CD4-positive, alpha-beta T cell treated with Interleukin-12 subunit alpha and Interleukin-12 subunit beta, for 1 hour (primary cell): ENCODE results near the gene OTOGL.
"Not testable (repeated sequence)": the region's sequence is repeated elsewhere in the genome, so short reads cannot be mapped to it uniquely, and the experiment has no call there.

Source experiments
- DNase-seq: peaks from one replicate; pipeline ENCODE4 v3.0.0-alpha.2; 2020

Gene OTOGL

GRCh38 chr12:80293347-80293746 is 194.0 kb downstream of the OTOGL start:
- no peak for DNase-seq

GRCh38 chr12:80293759-80294158 is 194.4 kb downstream of the OTOGL start:
- DNase-seq = no peak

GRCh38 chr12:80299219-80299618 is 199.9 kb downstream of the OTOGL start:
- DNase-seq = no peak

GRCh38 chr12:80299976-80300375 is 200.6 kb downstream of the OTOGL start:
- DNase-seq = no peak

- not testable (repeated sequence) for DNase-seq
Observed at GRCh38 chr12:80307436-80307835, 208.1 kb downstream of the OTOGL start.

- DNase-seq = no peak
Observed at GRCh38 chr12:80313209-80313608, 213.9 kb downstream of the OTOGL start.

GRCh38 chr12:80314741-80315140 is 215.4 kb downstream of the OTOGL start:
- no peak for DNase-seq

GRCh38 chr12:80316222-80316621 is 216.9 kb downstream of the OTOGL start:
- no peak for DNase-seq

GRCh38 chr12:80317307-80317706 is 218.0 kb downstream of the OTOGL start:
- no peak for DNase-seq

GRCh38 chr12:80317899-80318298 is 218.6 kb downstream of the OTOGL start:
- DNase-seq = no peak

GRCh38 chr12:80320121-80320678 is 220.9 kb downstream of the OTOGL start:
- DNase-seq = no peak

- no peak for DNase-seq
Observed at GRCh38 chr12:80321653-80322052, 222.3 kb downstream of the OTOGL start.

- no peak for DNase-seq
Observed at GRCh38 chr12:80325167-80325959, 226.0 kb downstream of the OTOGL start.

- no peak for DNase-seq
Observed at GRCh38 chr12:80332827-80333226, 233.5 kb downstream of the OTOGL start.

- DNase-seq = no peak
Observed at GRCh38 chr12:80352474-80352873, 253.1 kb downstream of the OTOGL start.

GRCh38 chr12:80353254-80353653 is 253.9 kb downstream of the OTOGL start:
- DNase-seq = no peak

- no peak for DNase-seq
Observed at GRCh38 chr12:80356097-80356496, 256.8 kb downstream of the OTOGL start.

GRCh38 chr12:80359703-80360102 is 260.4 kb downstream of the OTOGL start:
- no peak for DNase-seq

- DNase-seq = no peak
Observed at GRCh38 chr12:80364056-80364455, 264.7 kb downstream of the OTOGL start.

- DNase-seq = no peak
Observed at GRCh38 chr12:80373666-80374065, 274.3 kb downstream of the OTOGL start.

- DNase-seq = no peak
Observed at GRCh38 chr12:80374615-80375014, 275.3 kb downstream of the OTOGL start.

- no peak for DNase-seq
Observed at GRCh38 chr12:80377140-80377794, 277.9 kb downstream of the OTOGL start.

- DNase-seq = no peak
Observed at GRCh38 chr12:80381121-80381520, 281.8 kb downstream of the OTOGL start.

- DNase-seq = no peak
Observed at GRCh38 chr12:80382254-80382653, 282.9 kb downstream of the OTOGL start.
